HG02759 (cell line): ENCODE results near the gene SLIRP.
"Not testable (repeated sequence)": the region's sequence is repeated elsewhere in the genome, so short reads cannot be mapped to it uniquely, and the experiment has no call there.

Experiments
- ATAC-seq: cut with Tn5 transposase; IDR thresholded peaks from one replicate; pipeline ENCODE4 v1.9.1; 2021; ENCODE audit warnings: mild to moderate bottlenecking, moderate library complexity; ENCODE audit not compliant: unreplicated experiment

SLIRP gene

DNA sequence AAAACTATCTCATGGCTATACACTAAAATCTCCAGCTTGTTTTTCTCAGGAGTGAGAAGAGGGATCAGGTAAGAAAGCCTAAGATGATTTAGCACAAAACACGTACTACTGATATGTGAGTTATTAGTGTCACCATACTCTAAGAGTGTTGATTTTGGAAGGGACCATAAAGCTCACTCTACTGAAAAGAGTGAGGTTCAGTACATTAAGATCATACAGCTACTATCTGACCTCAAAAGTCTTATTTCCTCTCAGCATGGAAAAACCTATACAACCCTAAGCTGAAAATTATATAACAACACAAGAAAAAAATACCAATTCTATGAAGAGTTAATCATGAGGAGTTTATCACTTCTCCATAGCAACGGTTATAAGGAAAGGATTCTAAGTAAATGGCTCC lies 33.5 kb downstream of the SLIRP start:
- ATAC-seq, result no peak

- ATAC-seq, result no peak
Measured at GRCh38 chr14:77746064-77746702, 38.3 kb downstream of the SLIRP start.

- ATAC-seq, result not testable (repeated sequence)
Measured at GRCh38 chr14:77747425-77747824, 39.5 kb downstream of the SLIRP start.

DNA sequence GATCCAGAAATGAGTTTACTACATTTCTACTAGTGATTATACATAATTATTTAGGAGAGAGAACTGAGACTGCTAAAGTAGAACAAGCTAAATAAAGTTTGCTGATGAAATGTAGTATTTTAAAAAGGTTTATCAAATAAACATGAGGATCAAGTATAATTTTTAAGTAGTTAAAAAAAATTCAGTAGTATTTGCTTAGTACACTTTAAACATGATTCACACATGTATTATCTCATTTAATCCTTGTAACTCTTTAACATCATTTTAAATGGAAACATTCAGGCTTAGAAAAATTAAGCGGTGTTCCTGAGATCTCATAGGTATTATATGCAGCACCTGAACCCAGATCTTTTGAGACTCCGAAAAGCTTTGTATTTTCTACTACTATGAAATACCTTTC lies 44.4 kb downstream of the SLIRP start:
- ATAC-seq, result no peak

- no peak for ATAC-seq
Measured at GRCh38 chr14:77752799-77753516, 45.1 kb downstream of the SLIRP start.

GRCh38 chr14:77760381-77761204 lies 52.7 kb downstream of the SLIRP start, which contains the start of gene SNW1:
SNW1 (minus strand) TSS chr14:77761156; CDS start chr14:77761127, 29 bp downstream.
- ATAC-seq, result peak; percentile 93

- ATAC-seq, result peak; percentile 25
Measured at GRCh38 chr14:77761205-77761931, 53.5 kb downstream of the SLIRP start.

- no peak for ATAC-seq
Measured at GRCh38 chr14:77763316-77763715, 55.4 kb downstream of the SLIRP start.

DNA sequence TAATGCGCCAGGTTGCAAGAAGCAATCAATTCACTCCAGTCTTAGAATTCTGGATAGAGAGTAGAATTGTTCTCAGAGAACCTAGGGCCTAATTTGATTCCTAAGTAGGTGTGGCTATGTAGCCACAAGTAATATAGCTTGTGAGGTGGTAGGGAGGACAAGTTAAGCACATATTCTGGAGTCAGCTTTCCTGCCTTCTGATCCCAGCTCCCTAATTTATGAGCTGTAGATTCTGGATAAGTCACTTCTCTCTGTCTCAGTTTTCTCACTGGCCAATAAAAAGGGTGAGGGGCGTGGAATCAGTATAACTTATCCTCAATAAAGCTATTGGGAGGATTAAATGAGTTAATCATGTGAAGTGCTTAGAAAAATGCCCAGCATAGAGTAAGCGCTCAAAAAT lies 56.1 kb downstream of the SLIRP start:
- ATAC-seq, result no peak
